ENCODE data around the gene CD109.
A peak's percentile ranks its signal among the peaks of the same experiment; 100 is the strongest.
"Not testable (repeated sequence)": the region's sequence is repeated elsewhere in the genome, so short reads cannot be mapped to it uniquely, and the experiment has no call there.

CD109 gene

DNA sequence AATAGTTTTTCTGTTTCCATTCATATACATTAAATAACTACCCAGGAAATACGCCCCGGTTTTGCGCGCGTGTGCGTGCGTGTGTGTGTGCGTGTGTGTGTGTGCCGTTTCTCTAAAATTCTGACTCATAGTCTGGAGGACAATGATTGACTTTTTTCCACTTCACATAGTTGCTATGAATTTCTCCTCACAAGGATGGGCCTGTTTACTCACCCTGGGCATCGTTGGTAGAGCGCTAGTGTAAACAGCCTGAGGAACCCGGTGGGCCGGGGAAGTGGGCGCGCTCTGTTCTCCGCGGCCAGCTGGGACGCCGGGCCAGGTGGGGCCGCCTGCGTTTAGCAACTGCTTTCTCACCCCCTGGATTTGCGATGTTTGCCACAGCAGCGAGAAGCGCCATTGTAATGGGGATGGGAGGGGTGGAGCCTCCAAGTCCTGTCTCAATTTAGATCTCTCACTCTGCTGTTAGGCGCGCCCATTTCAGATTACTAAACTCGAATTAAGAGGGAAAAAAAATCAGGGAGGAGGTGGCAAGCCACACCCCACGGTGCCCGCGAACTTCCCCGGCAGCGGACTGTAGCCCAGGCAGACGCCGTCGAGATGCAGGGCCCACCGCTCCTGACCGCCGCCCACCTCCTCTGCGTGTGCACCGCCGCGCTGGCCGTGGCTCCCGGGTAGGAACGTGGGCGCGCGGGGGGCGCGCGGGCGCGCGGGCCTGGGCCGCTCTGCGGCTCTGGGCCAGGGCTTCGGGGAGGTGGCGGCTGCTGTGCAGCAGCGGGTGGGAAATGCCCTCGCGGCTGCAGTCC is at the start of gene CD109:
CD109 (plus strand) TSS at position 585 of the 803 bp plus-strand sequence; CDS start at position 598, 13 bp downstream.
- DNase-seq: no peak

GRCh38 chr6:73648166-73648565 is 47.8 kb upstream of the CD109 start:
- DNase-seq: no peak

- no peak for DNase-seq
Measured at GRCh38 chr6:73649783-73650182, 46.2 kb upstream of the CD109 start.

DNA sequence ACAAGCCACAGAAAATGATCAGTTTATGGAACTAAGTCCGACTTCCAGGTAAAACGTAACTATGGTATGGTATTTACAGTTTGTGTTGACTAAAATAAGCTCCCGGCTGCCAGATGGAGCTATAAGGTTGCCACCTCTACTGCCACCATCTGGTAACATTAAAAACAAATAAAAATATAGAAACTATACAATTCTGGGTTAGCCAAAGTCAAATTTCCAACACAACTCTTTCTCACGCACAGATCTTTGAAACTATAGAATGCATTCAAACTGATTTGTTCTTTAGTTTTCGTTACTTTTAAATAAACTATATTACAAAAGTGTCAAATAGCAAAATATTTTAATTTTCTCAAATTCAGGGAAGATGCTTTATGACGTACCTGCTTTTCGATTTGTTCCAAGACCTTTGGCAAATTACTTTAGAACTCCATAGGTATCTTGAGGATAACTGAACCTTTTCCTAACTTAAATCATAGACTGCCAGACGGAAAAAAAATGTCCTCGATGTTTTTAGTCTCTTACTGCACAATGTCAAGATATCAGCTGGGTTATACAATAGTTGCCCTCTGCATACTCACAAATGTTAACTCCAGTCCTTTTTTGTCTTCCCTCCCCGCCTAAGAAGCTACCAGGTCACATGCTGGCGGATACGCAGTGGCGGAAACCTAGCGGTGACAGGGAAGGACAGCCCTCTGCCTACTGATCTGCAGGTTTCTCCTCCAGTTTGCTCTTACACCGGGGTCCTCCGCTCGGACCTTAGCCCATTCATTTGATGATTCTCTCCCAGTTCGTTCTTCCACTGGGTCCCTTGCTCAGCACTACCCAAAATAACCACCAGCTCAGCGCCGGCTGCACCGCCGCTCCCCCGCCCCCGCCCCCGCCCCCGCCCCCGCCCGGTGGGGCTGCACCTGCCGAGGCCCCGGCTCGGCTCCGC is 43.1 kb upstream of the CD109 start:
- peak; percentile 19 for DNase-seq

GRCh38 chr6:73653571-73654424 is 42.2 kb upstream of the CD109 start, which contains the start of gene SLC17A5:
TSS of gene SLC17A5 (minus strand) at chr6:73653992. CDS start at chr6:73653886, 106 bp downstream.
- DNase-seq: peak; percentile 73

- no peak for DNase-seq
Measured at GRCh38 chr6:73655341-73655917, 40.6 kb upstream of the CD109 start.

DNA sequence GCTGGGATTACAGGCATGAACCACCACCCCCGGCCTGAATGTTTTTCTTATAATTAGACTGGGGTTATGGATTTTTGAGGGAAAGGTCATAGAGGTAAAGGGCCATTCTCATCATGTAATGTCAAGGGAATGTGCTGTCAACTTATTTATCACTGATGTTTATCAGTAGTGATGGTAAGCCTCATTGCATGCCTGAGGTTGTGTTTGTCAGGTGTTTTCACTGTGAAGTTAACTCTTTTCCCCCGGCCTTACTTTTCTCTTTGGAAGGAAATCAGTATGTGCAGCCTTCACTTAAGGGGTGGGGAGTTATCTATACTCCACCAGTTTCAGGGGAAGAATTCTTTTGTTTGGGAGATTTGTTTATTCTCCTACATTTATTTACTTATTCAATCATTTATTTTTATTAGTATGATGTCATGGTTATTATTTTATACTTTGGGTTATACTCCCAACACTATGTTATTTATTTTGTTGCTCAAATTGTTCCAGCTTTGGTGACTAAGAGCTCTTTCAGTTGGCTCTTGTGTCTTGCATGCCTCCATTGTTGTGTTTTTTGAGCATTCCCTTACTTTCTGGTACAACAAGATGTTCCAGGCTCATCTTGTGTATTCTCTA is 39.4 kb upstream of the CD109 start:
- DNase-seq: no peak

GRCh38 chr6:73657201-73657600 is 38.8 kb upstream of the CD109 start:
- DNase-seq: no peak

GRCh38 chr6:73664701-73665100 is 31.3 kb upstream of the CD109 start:
- DNase-seq: no peak

DNA sequence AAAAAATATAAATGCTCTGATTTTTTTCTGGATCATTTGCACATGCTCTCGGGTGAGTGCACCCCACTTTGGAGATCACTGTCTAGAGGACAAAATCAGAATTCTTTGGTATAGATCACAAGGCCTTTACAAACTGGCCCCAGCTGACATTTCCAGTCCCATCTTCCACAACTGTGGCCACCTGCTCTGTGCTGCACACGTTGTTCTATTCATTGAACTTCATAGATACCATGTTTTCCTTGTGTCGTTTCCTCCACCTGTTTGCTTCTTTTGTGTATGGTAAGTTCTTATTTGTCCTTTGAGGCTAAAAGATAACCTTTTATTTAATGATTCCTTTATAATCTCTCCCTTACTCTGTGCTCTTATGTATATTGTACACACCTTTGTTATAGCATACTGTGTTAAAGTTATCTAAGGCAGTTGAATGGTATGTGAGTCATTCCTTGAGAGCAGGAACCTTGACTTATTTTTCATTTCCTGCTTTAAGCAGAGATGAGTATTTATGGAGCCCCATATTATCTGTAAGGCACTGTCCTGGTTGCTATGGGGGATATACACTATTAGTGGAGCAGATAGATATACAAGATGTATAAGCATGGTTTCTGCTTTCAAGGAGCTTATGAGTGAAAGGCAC is 30.2 kb upstream of the CD109 start:
- DNase-seq: no peak

- no peak for DNase-seq
Measured at GRCh38 chr6:73666393-73666792, 29.6 kb upstream of the CD109 start.

DNA sequence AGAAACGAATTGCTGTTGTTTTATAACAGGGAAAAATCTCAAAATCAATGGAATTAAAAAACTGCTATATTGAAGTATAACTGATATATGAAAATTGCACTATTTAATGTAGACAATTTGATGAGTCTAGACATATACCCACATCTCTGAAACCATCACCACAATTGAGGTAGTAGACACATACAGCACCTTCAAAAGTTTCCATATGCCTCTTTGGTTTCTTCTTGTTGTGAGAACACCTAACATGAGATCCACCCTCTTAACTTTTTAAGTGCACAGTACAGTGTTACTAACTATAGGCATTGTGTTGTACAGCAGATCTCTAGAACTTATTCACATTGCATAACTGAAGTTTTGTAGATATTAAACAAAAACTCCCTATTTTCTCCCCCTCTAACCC is 28.2 kb upstream of the CD109 start:
- no peak for DNase-seq

DNA sequence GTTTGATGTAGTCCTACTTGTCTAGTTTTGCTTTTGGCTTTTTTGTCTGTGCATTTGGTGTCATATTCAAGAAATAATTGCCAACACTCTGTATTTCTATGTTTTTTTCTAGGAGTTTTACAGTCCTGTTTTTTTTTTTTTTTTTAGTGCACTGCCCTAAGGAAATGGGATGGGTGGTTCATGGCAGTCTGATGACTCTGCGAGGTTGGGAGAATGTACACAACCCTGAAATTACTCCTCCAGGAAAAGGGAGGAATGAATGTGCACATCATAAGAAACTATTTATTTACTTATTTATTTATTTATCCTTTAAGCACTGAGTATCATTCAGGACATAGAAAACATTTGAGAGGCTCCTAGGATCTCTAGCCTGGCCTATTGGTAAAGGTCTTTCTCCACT is 27.0 kb upstream of the CD109 start:
- no peak for DNase-seq

DNA sequence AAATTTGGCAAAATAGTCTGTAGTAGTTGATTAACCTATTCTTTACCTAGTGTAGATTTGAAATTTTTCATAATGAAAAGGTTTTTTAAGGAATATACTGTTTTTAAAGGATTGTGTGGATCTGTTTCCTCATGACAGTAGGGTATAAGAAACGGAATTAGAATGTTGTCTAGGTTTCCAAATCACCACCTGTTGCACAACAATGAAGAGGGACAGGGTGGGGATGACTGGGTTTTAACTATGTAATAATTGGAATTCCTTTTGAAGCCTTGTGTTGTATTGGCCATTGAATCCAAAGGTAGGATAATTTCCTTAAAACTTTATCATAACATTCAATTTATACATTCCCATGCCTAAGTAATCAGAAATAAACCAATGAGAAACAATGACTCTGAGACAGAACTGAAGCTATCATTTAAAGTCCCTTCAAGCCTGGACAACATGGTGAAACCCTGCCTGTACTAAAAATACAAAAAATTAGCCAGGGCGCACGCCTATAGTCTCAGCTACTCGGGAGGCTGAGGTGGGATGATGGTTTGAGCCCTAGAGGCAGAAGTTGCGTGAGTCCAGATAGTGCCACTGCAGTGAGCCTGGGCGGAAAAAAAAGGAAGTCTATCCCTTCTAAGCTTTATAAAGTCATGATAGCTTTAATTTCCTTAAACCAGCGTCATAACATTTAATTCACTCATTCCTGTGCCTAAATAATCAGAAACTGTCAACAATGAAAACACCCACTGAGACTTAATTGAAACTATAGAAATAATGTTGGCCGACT is 23.9 kb upstream of the CD109 start:
- DNase-seq: no peak

- no peak for DNase-seq
Measured at GRCh38 chr6:73675466-73676098, 20.4 kb upstream of the CD109 start.

- DNase-seq: no peak
Measured at GRCh38 chr6:73679009-73679408, 17.0 kb upstream of the CD109 start.

DNA sequence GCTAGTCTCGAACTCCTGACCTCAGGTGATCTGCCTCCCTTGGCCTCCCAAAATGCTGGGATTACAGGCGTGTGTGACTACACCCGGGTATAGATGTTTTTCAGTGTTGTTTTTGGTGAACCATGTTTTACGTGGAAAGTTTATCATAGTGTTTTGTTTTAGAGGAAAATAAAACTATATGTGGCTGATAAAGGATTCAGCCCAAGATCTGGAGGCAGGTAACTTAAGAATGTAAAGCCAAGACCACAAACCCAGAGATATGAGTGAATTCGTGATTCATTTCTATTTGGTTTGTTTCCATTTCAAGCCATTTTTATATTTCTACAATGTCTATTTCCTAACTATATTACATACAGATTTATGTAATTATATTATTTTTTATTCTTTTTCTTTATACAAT is 16.2 kb upstream of the CD109 start:
- not testable (repeated sequence) for DNase-seq

DNA sequence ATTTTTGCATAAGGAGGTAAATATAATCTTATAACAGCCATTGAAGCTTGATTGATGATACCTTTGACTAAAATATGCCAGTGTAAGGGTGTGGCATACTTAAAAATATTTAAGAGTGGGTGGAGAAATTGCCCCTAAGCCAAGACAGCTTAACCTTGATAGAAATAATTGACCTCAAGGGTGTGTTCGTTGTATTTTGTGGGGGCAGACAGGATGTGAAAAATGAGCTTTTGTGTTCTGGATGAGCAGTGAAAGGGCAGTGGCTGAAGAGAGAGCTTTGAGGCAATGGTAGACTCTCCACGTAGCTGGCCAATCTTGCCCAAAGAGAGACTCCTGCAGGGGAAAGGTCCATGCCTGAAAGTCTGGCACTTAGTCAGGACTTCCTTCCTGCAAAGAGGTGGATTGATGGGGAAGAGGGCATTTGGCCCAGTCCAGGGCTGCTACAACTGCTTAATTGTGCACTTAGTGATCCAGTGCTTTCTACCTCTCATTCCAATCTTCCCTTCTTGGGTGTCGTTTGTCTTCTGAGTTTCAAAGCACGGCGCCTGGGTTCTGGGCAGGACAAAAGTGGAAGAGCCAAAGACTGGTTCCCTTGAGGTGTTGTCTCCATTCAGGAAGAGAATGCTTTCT is 15.6 kb upstream of the CD109 start:
- DNase-seq: no peak

- DNase-seq: not testable (repeated sequence)
Measured at GRCh38 chr6:73683574-73683973, 12.4 kb upstream of the CD109 start.

DNA sequence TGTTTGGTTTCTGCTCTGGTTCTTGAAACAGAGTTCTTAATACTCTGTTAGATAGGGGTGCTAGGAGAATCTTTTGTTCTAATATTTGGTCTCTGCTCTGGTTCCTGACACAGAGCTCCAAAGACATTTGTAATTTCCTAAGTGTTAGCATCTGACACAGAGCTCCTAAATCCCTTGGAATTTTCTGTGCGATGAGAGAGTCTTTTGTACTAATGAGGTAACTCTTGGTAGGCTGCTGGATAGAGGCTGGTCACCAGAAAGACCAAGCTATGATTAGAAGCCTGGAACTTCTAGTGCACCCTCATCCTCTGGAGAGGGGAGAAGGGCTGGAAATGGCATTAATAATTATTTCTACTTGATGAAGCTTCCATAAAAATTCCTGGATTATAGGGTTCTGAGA is 7.7 kb upstream of the CD109 start:
- no peak for DNase-seq

All from NCI-H2081 treated with DMSO at 0.1 percent for 48 hours (cell line).